ENCODE data around the gene ANKRD39.
"Not testable (repeated sequence)": the region's sequence is repeated elsewhere in the genome, so short reads cannot be mapped to it uniquely, and the experiment has no call there.

ANKRD39 gene

DNA sequence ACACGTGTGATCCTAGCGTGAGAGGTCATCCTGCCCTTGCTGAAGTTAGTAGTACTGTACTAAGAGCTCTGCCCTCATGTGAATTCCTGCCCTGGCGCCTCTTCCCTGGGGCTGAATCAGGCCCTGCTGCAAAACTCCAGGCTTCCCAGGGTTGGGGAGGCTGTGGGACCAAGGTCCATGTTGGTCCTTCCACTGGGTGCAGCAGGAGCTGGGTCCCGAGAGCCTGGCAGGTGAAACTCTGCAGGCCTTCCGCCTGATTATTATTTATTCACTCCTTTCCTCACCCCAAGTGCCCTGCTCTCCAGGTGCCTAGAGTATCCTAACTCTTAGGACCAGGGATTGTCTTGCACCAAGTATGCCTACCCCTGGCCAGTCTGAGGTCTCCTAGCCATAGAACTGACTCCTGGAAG is 47.0 kb downstream of the ANKRD39 start:
- no peak for DNase-seq (ENCODE audit: low read depth in 3 of 3, low spot score in 1 of 3)

GRCh38 chr2:96809951-96810782 is 47.6 kb downstream of the ANKRD39 start:
- DNase-seq (ENCODE audit: low read depth in 3 of 3, low spot score in 1 of 3) = no peak

DNA sequence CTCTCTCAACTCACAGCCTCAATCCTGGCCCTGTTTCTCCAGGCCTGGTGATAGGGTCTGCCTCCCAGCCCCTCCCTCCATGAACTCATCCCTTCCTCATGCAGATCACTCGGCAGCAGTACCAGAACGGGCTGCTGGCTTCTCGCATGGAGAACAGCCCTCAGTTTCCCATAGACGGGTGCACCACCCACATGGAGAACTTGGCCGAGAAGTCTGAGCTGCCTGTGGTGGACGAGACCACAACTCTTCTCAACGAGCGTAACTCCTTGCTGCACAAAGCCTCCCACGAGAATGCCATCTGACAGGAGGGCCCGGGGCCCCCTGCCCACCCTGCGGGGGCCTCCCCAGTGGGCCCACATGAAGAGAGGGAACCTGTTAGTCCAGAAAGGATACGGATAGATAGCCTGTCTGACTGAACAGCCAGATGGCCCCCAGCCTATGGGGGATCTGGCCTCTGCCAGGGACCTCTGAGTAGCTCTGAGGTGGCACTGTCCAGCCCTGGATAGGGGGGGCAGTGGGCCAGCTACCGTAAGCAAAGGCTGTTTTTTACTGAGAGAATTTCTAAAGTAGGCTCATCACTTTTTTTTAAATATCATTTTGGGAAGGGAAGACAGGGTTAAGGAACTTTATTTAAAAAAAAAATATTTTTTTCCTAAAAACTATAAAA is 48.5 kb downstream of the ANKRD39 start:
- DNase-seq (ENCODE audit: low read depth in 3 of 3, low spot score in 1 of 3) = no peak

- DNase-seq (ENCODE audit: low read depth in 3 of 3, low spot score in 1 of 3) = no peak
Measured at GRCh38 chr2:96808176-96808837, 49.5 kb downstream of the ANKRD39 start.

GRCh38 chr2:96807127-96807471 is 50.7 kb downstream of the ANKRD39 start:
- no peak for DNase-seq (ENCODE audit: low read depth in 3 of 3, low spot score in 1 of 3)

DNA sequence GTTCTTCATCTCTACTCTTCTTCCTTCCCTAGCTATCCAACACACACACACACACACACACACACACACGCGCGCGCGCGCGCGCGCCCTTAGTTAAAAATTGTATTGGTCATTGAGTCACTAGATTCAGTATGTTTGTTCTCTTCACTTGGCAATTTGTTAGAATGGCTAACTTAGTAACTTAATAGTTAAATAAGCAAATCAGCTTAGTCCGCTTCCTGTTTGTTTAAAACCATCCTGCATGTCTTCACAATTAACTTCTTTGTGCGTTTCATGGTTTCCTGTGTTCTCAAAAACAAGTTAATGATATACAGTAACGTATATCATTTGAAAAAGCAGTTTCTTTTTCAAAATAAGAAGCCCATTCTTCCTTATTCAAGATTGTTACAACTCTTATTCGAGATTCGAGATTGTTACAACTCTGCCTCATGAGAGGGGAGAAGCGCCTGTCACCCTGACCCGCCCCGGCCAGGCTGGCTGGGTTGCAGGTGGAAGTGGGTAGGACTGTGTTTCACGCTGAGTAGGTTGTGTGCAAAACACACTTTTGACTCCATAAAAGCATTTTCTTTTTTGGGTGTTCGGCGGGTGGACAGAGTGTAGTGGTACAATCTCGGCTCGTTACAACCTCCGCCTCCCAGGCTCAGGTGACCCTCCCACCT is 51.2 kb downstream of the ANKRD39 start:
- no peak for DNase-seq (ENCODE audit: low read depth in 3 of 3, low spot score in 1 of 3)

- DNase-seq (ENCODE audit: low read depth in 3 of 3, low spot score in 1 of 3) = not testable (repeated sequence)
Measured at GRCh38 chr2:96805946-96806345, 51.9 kb downstream of the ANKRD39 start.

DNA sequence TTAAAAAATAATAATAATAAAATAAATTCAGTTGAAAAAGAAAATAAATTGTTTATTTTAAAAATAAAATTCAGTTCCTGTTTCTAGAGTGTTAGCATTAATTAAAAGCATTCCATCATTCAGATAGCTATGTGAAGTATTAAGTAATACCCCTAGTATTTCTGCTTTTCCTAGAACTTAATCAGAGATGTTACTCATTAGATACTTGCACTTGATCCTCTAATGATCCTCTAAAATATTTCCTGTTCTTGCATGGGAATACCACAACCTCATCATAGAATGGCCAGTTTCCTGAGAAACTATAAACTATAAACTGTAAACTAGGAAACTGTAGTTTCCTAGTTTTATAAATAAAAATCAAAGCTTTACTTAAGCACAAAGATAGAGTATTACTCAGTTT is 52.8 kb downstream of the ANKRD39 start:
- no peak for DNase-seq (ENCODE audit: low read depth in 3 of 3, low spot score in 1 of 3)

DNA sequence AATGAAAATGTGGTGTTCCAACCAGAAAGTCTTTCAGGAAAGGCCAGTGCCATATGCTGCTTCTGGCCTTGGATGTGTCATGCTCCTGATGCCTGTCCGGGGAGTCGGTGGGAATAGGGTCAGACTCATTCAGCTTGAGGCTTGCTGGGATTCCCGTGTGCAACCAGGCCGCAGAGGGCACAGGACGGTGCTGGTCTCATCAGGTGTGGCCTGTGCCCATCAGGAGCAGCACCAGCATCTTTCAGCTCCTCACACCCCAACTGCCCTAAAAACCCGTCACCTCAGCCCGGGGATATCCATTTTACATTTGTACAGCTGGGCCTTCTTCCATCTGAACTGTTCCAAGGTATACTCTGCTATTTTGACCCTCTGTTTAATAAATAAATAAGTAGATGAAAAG is 55.1 kb downstream of the ANKRD39 start:
- DNase-seq (ENCODE audit: low read depth in 3 of 3, low spot score in 1 of 3) = no peak

- peak in 1 of 3 donors; percentile 12 for DNase-seq (ENCODE audit: low read depth in 3 of 3, low spot score in 1 of 3)
Measured at GRCh38 chr2:96801786-96802595, 55.8 kb downstream of the ANKRD39 start.

DNA sequence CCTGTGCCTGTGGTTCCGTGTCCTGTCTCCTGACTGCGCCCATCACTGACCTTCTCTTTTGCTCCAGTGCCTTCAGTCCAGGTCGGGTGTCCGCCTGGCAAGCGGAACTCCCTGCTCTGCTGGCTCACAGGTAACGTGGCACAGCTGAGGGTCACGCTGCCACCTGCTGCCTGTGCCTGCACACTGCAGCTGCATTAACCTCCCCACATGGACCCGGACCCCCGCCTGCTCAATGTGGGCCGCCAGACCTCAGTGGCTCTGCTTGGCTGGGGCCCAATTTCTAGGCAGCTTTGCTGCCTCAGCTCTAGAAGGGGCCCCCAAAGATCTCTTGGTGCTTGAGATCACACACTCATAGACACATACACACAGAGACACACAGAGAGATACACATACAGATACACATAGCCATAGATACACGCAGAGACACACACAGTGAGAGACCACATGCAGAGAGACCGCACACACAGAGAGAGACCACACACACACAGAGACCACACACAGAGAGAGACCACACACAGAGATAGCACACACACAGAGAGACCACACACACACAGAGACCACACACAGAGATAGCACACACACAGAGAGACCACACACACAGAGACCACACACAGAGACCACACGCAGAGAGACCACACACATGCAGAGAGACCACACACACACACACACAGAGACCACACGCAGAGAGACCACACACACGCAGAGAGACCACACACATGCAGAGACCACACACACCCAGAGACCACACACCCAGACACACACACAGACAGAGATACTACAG is 56.6 kb downstream of the ANKRD39 start:
- DNase-seq (ENCODE audit: low read depth in 3 of 3, low spot score in 1 of 3) = peak; percentile 17 to 64 (median 52)

DNA sequence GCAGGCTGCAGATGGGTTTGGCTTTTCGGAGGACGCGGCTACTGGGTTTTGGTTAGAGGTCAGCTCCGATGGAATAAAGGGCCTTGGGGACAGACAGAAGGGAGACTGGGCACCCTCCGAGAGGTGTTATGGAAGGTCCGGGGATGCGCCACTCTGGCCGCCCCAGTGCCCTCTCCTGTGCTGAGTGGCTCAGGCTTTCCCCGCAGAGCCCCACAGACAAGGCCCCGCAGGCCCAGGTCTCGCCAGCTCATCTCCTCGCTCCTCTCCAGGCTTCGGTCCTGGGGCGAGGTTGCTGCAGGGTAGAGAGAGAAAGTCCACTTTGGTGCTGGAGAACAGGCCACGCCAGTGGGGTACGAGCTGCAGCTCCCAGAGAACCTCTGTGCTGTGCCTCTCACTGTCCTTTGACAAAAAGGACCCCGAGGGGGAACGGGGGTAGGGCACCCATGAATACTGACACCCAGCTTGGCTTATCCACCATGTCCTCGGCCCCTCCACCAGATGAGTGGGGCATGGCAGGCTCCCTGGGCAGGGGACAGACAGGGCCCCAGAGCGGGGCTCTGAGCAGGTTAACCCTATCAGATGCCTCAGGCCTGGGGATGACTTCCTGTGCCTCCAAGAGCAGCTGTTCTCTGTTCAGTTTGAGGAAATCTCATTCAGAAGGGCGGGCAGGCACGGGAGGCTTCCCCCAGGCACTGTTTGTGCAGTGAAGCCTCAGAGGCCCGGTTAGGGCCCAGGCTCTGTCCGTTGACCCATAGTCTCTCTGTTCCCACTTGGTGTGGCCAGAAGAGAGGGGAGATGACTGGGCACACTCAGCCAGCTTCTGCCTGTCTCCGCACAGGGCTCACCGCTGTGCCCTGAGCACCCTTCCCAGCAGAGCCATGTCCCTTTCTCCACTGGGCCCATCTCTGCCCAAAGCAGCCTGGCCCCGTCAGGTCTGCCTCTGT is 57.5 kb downstream of the ANKRD39 start:
- DNase-seq (ENCODE audit: low read depth in 3 of 3, low spot score in 1 of 3) = no peak

DNA sequence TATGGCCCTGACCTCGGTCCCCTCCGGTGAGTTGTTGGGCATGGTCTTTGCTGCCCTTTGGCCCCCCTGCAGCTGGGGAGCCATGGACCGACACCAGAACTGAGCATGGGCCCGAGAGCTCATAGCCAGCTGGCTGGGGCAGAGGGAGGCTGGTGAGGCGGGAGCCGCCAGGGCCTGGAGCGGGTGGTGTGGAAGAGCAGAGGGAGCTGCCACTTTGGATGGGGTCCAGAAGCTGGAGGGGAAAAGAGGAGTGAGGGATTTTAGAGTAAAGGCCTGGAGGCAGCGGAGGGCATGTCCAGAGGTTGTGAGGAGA is 58.2 kb downstream of the ANKRD39 start:
- DNase-seq (ENCODE audit: low read depth in 3 of 3, low spot score in 1 of 3) = no peak

GRCh38 chr2:96798733-96799622 is 58.8 kb downstream of the ANKRD39 start:
- no peak for DNase-seq (ENCODE audit: low read depth in 3 of 3, low spot score in 1 of 3)
